HepG2 (cell line): Measurements from ENCODE around the gene PGGT1B. TPM values are rescaled to one million over a fixed set of nuclear protein-coding genes. Genes with fewer than 3 reads are reported as not detected.
A peak's percentile ranks its signal among the peaks of the same experiment; 100 is the strongest.

Experiments used
- BCL6 ChIP-seq: IDR thresholded peaks from 2 replicates; pipeline ENCODE4 v1.6.1; 2016; ENCODE audit warnings: missing genetic modification reagents, missing compliant biosample characterization
- FOXJ3 ChIP-seq: sonication (generic); formaldehyde crosslinking; IDR thresholded peaks from 2 replicates; pipeline ENCODE4 v1.4.0; 2020; ENCODE audit warnings: missing genetic modification reagents, mild to moderate bottlenecking, borderline replicate concordance
- GABPA ChIP-seq, 2 experiments: IDR thresholded peaks; 2 replicates each; pipeline ENCODE4 v1.6.1; 2011 to 2016; ENCODE audit warnings: low read depth in 2 of 2, low read length in 1 of 2, missing biosample characterization in 1 of 2, missing genetic modification characterization in 1 of 2
- GMEB1 ChIP-seq: sonication (generic); formaldehyde crosslinking; IDR thresholded peaks from 2 replicates; pipeline ENCODE4 v1.5.1; 2020; ENCODE audit warnings: missing genetic modification reagents, mild to moderate bottlenecking, borderline replicate concordance
- HOXA9 ChIP-seq: sonication (generic); formaldehyde crosslinking; IDR thresholded peaks from 2 replicates; pipeline ENCODE4 v1.8.1; 2022; ENCODE audit warnings: missing genetic modification reagents, mild to moderate bottlenecking, moderate library complexity, borderline replicate concordance
- MATR3 ChIP-seq: sonication (generic); formaldehyde crosslinking; IDR thresholded peaks from 2 replicates; pipeline ENCODE4 v1.4.0; 2020; ENCODE audit warnings: missing genetic modification reagents
- MXI1 ChIP-seq: IDR thresholded peaks from 3 replicates; pipeline ENCODE4 v1.6.1; 2012; ENCODE audit warnings: low read depth, low read length, inconsistent platforms, borderline replicate concordance
- NR2F1 ChIP-seq, 2 experiments: fragments of 450-650 bp in 1 of 2; formaldehyde crosslinking in 1 of 2; IDR thresholded peaks; 2 replicates each; pipeline versions ENCODE4 v1.5.0 to v1.6.1; 2016 to 2020; ENCODE audit warnings: mild to moderate bottlenecking in 1 of 2, missing compliant biosample characterization in 1 of 2, missing genetic modification reagents in 1 of 2, moderate library complexity in 1 of 2
- TFDP2 ChIP-seq: sonication (generic); formaldehyde crosslinking; IDR thresholded peaks from 2 replicates; pipeline ENCODE4 v1.4.0; 2020; ENCODE audit warnings: missing genetic modification reagents
- YY1 ChIP-seq: IDR thresholded peaks from 2 replicates; pipeline ENCODE4 v1.6.1; 2011; ENCODE audit warnings: low read length, low read depth, moderate library complexity, mild to moderate bottlenecking; ENCODE audit not compliant: insufficient read depth, insufficient replicate concordance
- ZBTB40 ChIP-seq, 2 experiments: fragments of 450-650 bp in 1 of 2; sonication (generic) in 1 of 2; formaldehyde crosslinking in 1 of 2; IDR thresholded peaks; 2 replicates each; pipeline versions ENCODE4 v1.6.1 to v1.8.0; 2016 to 2022; ENCODE audit warnings: antibody characterized with exemption in 1 of 2, mild to moderate bottlenecking in 1 of 2, missing genetic modification reagents in 1 of 2
- ZNF570 ChIP-seq: sonication (generic); formaldehyde crosslinking; IDR thresholded peaks from 2 replicates; pipeline ENCODE4 v1.4.0; 2020; ENCODE audit warnings: mild to moderate bottlenecking, missing genetic modification reagents, borderline replicate concordance
- ZNF691 ChIP-seq: sonication (generic); formaldehyde crosslinking; IDR thresholded peaks from 2 replicates; pipeline ENCODE4 v1.4.0; 2020; ENCODE audit warnings: missing genetic modification reagents, low read depth, mild to moderate bottlenecking, borderline replicate concordance
- polyA plus RNA-seq, 8 experiments: library from polyadenylated mRNA; depleted of rRNA in 3 of 8; stranded (reverse) in 7 of 8; unstranded in 1 of 8; fragments of >200 nt; fragmentation: Illumina TruSeq in 4 of 8; extraction: Trizol in 4 of 8; gene quantifications; 2 replicates each; pipeline versions ENCODE4 v1.2.1 to v1.2.3, GENCODE V29; 2011 to 2016; ENCODE audit warnings: low read depth in 4 of 8, missing spikeins in 1 of 8, mixed read lengths in 1 of 8; ENCODE audit not compliant: insufficient read depth in 1 of 8
- total RNA-seq, 5 experiments: library from RNA; depleted of rRNA; stranded (reverse); fragments of >200 nt; fragmentation: Illumina TruSeq; extraction: Trizol; gene quantifications; 2 replicates each; pipeline ENCODE4 v1.2.3, GENCODE V29; 2016; ENCODE audit warnings: low read depth in 1 of 5

Gene PGGT1B
- total and polyA plus RNA-seq, 2 of the 13 experiments (the other 11 are each of a cell fraction or from before 2014, with no cell fraction given): 2.4 to 42.7 TPM

- TF ChIP-seq ZNF691 (CRISPR knock-in tag) (no peak), MATR3 (no peak), BCL6 (CRISPR knock-in tag) (no peak; the same call in 1 of the 2 replicates), GMEB1 (CRISPR knock-in tag) (no peak), YY1 (no peak), ZBTB40 (IDR thresholded peaks at IDR 0.05) (no peak), ZBTB40 (CRISPR knock-in tag; IDR thresholded peaks at IDR 0.05) (no peak), TFDP2 (CRISPR knock-in tag) (no peak), NR2F1 (CRISPR knock-in tag; IDR thresholded peaks at IDR 0.05) (0 out of 4 replicates have a peak, but pooled peaks of 1 of the 2 experiments have one; percentile 13), GABPA (IDR thresholded peaks at IDR 0.05; ENCODE audit: low read depth, low read length) (no peak), GABPA (CRISPR knock-in tag; IDR thresholded peaks at IDR 0.05; ENCODE audit: low read depth) (no peak), ZNF570 (CRISPR knock-in tag) (no peak), MXI1 (no peak), HOXA9 (no peak), FOXJ3 (peak; percentile 21; the same call in 1 of the 2 replicates)
Measured at GRCh38 chr5:115241881-115242642, 20.6 kb downstream of the PGGT1B start (continued).
